Activated naive CD8-positive, alpha-beta T cell treated with anti-CD3 and anti-CD28 coated beads, Interleukin-2, amount 50 U/mL, for 16 hours (primary cell): ENCODE results near the gene SIRT7.

Experiments used
- DNase-seq: peaks from one replicate; pipeline ENCODE4 v3.0.0-alpha.2; 2020; ENCODE audit warnings: low read depth, low spot score

The SIRT7 gene

GRCh38 chr17:81888988-81889595 is 28.9 kb downstream of the SIRT7 start:
- DNase-seq = no peak

DNA sequence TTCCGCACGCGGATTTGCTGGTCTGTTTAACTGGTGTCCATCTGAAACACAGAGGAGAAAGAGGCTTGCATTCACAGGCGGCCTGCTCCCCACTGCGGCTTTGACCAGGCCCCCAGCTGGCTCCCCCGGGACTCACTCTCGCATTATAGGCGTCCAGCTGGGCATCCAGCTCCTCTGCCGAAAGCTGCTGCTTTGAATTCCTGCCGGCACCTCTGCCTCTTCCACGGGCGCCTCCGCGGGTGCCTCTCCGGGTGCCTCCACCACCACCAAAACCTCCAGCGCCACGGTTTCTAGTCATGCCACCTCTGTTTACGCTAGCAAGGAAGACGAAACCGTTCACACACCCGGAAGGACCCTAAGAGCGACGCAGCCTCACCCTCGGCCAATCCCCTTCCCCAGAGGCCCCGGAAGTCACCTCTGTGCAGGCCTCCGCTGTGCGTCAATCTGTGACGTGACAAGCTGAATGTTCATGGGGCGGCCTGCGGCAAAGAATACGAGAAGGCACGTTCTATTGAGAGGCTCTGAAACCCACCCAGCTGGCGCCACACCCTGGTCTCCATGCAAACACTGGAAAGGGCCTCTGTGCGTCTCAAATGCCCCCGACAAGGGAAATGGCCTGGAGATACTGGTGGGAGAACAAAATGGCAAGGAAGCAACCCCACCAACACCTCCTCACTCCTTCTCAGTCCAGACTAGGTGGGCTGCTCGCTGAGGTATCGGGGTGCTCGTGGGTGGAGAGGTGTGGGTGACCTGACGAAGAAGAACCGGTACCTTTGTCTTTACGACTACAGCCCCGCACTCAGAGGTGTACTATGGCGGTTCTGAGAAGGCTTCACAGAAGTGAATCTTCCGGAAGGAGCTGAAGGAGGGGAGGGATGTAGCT is 29.6 kb downstream of the SIRT7 start:
- no peak for DNase-seq

- DNase-seq = no peak
Measured at GRCh38 chr17:81885869-81886548, 32.0 kb downstream of the SIRT7 start.

- DNase-seq = no peak
Measured at GRCh38 chr17:81885454-81885853, 32.5 kb downstream of the SIRT7 start.

DNA sequence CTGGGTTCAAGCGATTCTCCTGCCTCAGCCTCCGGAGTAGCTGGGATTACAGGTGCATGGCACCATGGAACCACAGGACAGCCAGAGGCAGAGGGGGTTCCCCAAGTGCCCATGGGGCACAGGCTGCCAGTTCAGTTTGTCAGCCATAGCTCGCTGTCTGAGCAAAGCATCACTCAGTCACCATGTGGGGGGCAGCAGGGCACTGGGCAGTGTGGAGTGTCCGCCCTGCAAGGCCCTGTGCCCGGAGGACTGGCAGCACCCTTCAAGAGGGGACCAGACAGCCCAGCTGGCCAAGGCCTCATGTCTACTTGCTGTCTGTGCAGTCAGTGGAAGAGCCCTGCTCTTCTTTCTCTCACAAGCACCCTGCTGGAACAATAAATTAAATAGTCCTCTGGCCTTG is 33.0 kb downstream of the SIRT7 start:
- DNase-seq = no peak

GRCh38 chr17:81884520-81884919 is 33.5 kb downstream of the SIRT7 start:
- DNase-seq = no peak

- DNase-seq = no peak
Measured at GRCh38 chr17:81879121-81879520, 38.9 kb downstream of the SIRT7 start.

DNA sequence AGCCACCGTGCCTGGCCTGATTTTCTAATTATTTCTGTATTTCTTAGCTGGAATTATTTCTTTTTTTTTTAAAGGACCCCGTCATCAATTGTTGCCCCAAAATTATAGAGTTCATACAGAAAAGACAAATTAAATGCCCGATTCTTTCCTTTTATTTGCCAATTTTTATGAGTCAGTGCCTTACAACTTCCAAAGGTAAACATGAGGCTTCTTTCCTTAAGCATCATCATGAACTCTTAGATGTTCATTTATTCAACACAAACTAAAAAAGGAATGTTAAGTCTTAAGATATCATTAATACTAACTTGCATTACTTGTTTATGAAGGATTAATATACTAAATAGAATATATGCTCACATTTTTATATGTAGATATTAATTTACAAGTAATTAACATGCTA is 39.7 kb downstream of the SIRT7 start:
- no peak for DNase-seq

- DNase-seq = no peak
Measured at GRCh38 chr17:81877569-81877968, 40.4 kb downstream of the SIRT7 start.

DNA sequence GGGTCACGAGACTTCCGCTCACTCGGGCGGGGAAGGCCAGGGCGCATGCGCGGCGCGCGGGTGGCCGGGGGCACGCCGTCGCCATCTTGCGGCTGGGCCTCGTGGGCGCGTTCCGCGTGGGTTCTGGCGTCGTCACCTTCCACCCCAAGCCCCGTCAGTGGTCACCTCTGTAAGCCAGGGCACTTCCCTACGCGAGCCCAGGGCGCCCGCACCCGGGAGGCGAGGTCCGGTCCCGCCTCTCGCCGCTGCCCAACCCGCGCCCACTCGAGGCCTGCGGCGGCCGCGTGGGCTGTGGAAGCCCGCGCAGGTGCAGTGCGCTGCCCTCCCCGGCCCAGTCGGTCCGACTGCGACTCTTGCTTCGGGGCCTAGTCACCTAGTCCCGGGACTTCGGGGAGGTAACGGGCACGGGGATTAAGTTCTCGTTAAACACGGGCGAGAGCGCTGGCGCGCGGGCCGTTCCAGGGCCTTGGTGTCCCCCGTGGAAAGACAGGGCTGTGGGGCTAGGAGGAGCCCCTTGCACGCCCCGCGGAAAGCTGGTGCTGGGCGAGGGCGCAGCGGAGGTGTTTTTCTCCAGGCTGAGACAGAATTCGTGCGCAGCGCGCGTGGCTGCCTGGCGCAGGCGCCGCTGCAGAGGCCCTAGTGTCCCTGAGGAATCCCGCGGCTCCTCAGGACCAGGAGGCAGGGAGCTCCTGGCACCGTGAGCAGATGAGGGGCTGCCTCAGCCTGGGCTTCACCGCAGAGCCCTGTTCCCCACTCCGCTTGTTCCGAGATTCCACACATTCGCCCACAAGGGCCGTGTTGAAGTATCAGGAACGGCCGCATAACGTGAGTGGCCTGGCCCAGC is 46.4 kb downstream of the SIRT7 start:
- peak; percentile 86 for DNase-seq

- no peak for DNase-seq
Measured at GRCh38 chr17:81870981-81871386, 47.0 kb downstream of the SIRT7 start, which contains the start of gene ARHGDIA. Gene ARHGDIA, minus strand, starts transcription at chr17:81871337. Its CDS starts 1,407 bp downstream, at chr17:81869930.

DNA sequence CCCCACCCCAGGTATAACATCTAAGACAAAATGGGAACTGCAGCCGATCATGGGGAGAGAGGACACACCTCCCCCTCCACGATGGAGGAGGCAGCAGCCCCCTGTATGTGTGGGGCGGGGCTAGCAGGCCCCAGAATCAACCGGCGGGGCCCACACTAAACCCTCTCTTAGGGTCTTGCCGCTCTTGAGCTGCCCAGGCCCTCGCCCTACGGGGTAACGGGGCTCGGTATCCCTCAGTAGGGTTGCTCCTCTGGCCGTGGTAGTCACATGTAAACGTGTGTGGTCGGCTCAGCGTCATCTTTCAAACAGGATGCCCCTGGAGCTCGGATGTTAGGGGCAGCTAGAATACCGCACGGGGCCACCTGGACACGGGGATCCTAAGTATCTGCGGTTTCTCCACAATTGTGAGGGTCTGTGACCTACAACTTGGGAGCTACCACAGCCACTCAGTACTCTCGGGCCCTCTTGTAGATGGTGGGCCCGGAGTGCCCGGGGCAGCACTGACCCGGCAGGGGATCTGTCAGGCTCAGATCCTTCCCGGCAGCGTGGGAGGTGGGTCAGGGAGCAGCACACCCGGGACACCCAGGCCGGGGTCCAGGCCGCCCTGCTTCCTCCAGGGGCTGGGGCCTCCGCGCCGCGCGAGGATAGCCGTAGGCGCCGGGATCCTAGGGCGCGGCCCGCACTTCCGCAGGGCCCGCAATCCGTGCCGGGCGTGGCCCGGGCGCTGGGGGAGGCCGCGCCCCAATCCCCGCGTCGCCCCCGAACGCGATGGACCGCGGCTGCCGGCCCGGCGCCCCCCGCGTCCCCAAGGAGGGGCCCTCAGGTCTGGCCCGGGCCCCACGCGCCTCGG is 47.6 kb downstream of the SIRT7 start:
- DNase-seq = no peak

- DNase-seq = no peak
Measured at GRCh38 chr17:81869221-81870130, 48.5 kb downstream of the SIRT7 start.

- no peak for DNase-seq
Measured at GRCh38 chr17:81868674-81869220, 49.2 kb downstream of the SIRT7 start.

GRCh38 chr17:81867991-81868673 is 49.8 kb downstream of the SIRT7 start:
- no peak for DNase-seq

DNA sequence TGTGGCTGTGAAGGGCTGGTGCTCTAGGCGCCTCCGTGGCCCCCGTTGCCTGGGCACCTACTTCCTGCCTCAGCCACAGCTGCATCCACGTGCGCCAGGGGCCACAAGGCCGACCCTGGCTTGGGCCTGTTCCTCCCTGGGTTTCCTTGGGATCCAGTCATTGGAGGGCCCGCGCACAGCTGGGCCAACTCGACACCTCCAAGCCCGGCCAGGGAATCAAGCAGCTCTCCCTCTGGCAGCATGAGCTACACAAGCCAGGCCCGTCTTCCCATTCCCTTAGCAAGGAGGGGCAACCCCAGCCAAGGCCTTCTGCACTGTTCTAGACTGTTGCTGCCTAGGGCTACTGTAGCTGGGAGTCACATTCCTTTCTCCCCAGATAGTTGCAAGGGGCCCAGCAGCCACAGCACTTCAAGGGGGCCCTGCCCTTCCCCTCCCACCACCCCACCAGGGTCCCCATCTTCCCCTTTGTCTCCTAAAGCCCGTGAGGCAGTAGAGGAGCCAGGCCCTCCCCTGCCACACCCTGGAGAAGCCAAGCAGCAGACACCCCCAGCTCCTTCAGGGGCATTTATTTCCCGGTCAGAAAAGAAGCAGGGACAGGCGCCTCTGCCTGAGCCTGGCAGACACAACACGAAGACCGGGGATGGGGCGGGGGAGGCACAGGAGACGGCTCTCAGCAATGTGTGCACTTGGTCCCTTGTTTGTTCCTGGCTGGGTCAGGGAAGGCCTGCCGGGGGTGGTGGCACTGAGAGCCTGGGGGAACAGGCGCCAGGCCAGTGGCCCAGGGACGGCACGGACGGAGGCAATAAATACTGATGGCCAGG is 50.6 kb downstream of the SIRT7 start:
- no peak for DNase-seq

- no peak for DNase-seq
Measured at GRCh38 chr17:81866440-81867169, 51.4 kb downstream of the SIRT7 start.
